SKM-1 (cell line): ENCODE data around the gene IFRD2.

Source experiments
- DNase-seq: peaks from one replicate; lab custom pipeline; 2025; ENCODE audit not compliant: unreplicated experiment; lab: John Stamatoyannopoulos, UW

Gene IFRD2, protein sequence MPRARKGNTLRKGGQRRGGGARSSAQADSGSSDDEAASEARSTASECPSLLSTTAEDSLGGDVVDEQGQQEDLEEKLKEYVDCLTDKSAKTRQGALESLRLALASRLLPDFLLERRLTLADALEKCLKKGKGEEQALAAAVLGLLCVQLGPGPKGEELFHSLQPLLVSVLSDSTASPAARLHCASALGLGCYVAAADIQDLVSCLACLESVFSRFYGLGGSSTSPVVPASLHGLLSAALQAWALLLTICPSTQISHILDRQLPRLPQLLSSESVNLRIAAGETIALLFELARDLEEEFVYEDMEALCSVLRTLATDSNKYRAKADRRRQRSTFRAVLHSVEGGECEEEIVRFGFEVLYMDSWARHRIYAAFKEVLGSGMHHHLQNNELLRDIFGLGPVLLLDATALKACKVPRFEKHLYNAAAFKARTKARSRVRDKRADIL

DNA sequence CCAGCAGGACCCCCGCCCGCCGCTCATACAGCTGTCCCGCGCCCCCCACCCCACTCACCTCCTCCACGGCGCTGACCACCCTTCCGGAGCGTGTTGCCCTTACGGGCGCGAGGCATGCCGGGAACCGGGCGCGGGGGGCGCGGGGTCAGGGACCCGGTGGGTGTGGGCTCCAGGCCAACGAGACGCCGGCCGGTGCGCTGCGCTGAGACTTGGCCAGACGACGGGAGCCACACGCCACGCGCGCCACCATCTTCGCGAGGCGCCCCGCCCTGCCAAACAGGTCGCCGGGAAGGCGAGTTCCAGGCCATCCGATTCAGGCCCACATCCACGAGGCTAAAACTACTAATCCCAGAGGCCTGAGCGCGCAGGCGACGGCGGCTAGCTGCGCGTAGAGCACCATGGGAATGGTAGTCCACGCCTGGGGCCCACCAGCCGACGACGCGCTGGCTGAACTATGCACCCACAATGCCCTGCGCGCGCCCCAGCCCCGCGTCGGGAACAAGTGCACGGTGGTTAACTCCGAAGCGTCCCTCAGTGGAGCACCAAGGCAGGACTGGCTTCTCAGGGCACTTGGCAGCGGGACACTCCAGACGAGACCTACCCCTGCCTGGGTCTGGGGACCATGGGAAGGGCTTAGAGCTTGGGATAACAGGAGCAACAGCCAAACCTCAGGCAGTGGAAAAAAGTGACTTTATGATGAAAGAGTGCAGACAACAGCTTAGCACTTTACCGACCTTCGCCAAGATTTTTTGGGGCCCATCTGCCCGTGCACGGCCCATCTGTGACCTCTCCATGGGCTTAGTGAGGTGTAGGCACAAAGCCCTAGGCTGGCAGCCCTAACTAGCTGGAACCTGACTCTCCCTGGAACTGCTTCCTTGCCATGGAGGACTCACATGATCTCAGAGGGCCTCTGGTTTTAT is at the start of gene IFRD2:
Gene IFRD2, minus strand, starts transcription at position 271 of the 920 bp plus-strand sequence. Its CDS starts 155 bp downstream, at position 116.
- DNase-seq, result peak; percentile 97

DNA sequence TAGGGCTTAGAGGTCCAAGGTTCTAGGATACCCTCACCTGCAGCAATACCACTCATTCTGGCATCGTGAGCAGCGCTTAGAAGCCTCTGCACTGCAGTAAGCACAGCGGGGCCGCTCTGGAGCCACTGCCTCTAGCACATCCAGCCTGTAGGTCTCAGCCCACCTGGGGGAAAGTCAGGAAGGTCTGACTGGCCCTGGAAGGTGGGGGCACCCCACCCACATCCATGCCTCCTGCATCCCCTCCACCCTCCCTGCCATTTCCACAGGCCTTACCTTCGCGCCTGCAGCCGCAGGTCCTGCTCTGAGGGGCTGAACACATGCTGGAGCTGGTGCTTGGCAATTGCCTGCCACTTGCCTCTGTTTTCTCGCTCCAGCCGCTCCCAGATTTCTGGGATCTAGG is 49.3 kb upstream of the IFRD2 start:
- DNase-seq, result no peak

DNA sequence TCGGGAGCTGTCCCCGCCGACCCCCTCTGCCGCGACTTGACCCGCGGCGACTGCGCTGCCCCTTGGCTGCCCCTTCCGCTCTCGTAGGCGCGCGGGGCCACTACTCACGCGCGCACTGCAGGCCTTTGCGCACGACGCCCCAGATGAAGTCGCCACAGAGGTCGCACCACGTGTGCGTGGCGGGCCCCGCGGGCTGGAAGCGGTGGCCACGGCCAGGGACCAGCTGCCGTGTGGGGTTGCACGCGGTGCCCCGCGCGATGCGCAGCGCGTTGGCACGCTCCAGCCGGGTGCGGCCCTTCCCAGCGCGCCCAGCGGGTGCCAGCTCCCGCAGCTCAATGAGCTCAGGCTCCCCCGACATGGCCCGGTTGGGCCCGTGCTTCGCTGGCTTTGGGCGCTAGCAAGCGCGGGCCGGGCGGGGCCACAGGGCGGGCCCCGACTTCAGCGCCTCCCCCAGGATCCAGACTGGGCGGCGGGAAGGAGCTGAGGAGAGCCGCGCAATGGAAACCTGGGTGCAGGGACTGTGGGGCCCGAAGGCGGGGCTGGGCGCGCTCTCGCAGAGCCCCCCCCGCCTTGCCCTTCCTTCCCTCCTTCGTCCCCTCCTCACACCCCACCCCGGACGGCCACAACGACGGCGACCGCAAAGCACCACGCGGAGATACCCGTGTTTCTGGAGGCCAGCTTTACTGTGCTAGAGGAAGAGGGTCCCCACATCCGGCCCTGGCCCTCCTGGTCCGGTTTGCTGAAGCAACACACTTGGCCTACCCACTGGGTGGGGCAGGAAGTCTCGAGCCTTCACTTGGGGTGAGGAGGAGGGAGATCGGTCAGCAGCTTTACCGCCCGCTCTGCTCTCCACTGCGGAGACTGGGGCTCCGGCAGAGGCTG is 48.5 kb upstream of the IFRD2 start, which contains the start of gene RASSF1:
Gene RASSF1, minus strand, starts transcription at position 389 of the 882 bp plus-strand sequence. Its CDS starts 31 bp downstream, at position 358.
- peak; percentile 89 for DNase-seq

DNA sequence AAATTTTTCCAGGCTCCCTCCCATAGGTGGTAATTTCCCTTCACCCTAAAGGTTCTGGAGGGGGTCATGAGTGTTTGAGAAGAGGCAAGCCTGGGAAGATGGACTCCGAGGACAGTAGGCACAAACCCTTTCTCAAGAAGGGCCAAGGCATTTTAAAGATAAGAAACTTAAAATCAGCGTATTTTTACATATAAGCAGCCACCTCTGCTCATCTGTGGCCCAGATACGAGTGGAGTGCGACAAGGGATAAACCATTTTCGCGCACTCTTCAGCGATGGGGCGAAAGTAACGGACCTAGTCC is 47.9 kb upstream of the IFRD2 start:
- no peak for DNase-seq

DNA sequence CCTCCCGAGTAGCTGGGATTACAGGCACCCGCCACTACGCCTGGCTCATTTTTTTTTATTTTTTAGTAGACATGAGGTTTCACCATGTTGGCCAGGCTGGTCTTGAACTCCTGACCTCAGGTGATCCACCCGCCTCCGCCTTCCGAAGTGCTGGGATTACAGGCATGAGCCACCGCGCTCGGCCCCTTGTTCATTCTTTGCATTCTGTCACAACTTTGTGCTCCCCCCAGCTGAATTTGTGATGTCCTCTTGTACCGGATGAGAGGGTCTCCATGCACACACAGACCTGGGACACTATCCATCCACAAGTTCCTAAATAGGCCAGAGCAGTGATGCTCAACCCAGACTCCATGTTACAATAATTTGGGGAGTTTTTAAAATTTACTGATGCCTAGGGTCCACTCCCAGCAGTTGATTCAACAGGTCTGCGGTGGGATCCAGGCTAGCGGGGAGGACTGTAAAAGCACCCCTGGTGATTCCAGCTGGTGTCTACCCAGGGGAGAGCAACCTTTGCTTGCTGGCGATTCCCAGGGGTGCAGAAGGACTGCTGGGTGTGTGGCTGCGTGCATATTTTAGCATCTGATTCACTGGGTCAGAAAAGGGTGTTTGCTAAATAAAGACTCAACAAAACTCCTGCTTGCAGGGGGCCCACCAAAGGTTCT is 47.4 kb upstream of the IFRD2 start:
- DNase-seq, result no peak

DNA sequence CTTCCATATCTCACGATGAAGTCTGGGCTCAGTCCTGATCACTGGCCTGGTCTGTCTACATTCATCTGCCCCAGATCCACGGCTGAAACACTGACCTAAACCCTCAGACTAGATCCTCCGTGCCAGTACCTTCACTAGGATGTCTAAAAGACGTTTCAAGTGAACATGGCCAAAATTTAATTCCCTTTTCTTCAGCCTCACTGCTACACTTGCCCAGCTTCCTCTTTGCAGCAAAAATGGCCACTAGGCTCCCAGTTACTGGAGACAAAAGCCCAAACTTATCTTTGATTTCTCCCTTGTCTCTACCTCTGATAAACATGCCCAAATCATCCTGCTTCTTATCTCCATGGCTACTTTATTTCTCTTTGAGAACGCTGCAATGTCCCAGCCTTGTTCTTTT is 46.7 kb upstream of the IFRD2 start:
- peak; percentile 46 for DNase-seq

DNA sequence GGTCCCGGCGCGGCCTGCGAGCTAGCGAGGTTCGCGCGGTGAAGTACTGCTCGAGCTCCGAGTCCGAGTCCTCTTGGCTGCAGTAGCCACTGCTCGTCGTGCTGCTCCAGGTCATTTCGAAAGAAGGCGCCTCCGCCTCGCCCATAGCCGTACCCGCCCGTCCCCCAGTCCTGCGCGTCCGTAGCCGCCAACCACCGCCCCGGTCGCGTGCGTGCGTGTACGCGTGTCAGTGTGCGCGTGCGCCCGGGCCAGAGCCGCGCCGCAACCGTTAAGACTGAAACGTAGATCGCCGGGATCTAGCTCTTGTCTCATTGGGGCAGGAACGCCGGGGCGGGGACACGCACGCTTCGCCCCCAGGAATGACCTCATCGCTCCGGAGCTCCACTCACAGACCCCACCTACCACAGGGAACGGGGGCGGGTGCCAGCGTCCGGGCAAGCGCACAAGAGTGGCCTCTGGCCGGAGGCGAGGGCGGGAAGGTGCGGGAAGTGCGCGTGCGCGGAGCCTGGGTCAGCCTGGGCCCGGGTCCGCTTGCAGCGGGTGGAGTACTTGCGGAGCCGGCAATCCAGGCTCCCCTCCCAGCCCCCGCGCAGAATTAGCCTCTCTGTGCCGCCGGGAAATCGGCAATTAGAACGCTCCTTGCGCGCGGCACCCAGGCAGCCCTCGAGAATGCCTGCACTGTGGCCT is 45.1 kb upstream of the IFRD2 start:
- peak; percentile 96 for DNase-seq

DNA sequence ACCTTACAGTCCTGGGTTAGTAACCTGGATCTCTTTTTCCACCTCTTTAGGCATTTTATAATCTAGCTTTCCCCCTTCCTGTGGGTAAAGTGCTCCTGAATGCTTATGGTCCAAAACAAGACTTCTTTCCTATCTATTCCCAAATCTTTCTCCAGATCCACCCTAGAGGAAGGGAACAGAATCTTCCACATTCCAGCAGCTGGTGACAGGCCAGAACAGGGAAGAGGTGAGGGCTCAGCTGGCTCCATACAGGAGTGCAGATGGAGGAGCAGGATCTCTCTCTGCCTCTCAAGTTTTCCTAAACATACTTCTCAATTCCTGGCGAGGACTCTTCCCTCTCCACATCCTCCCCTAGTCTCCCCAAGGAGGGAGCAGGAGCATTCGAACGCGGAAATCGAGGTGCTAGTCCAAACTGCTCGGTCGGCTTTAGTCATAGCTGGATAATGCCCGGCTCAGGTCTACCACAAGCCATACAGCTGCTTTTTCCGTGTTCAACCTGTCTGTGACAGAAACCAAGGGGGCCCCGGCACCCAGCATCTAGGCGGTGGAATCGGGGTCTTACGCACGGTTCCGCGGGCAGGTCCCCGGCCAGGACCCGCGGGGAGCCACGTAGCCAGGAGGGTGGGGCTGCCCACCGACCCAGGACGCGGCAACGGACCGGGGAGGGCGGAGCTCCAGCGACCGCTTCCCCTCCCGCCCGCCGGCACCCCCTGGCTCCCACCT is 44.4 kb upstream of the IFRD2 start:
- DNase-seq, result no peak

DNA sequence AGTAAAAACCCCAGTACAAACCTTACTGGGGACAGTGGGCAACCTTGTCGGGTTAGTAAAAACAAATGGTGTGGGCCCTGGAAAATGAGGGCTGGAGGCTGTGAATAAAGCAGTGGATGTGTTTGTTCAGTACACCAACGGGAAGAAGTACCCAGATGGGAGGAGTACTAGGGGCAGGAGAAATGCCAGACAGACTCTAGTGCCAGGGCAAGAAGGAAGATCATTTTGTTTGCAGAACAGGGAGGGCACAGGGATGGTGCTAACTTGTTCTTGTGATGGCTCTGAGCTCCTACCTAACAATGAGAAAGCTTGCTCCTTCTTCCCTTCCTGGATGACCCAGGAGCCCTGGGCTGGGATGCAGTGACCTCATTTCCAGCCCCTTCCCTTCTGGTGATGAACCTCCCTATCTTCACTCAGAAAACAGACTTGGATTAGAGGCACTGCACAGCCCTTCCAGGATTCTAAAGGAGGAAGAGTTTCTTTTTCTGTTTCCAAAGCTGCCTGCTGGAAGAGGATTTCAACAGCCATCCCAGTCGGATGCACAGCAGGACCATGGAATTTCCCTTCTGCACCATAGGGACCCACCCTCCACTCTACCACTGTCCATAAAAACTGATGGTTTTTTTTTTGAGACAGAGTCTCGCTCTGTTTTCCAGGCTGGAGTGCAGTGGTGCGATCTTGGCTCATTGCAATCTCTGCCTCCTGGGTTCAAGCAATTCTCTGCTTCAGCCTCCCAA is 42.3 kb upstream of the IFRD2 start:
- no peak for DNase-seq

DNA sequence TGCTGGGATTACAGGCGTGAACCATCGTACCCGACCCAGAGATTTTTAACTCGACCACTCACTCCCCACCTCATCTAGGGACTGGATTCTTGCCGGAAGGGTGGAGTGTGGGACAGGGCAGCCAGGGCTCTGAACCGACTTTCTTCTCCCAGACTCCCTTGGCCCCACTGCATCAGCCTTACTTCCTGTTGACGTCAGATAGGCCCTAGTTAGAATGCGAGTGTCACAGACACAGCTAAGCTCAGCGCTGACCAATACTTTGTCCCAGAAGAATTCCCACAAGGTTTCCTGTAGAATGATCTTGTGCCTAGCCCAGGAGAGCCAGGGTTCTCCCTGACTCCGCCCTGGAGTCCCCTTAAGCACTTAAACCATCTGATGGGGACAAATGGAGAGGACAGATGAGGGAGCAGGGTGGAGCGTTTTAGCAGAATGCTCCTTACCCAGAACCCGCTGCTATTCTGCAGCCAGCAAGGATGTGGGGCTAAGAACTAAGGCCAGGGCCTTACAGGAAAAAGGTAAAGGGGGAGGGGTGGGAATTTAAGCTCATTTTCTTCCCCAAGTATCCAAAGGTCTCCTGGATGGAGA is 41.6 kb upstream of the IFRD2 start:
- no peak for DNase-seq

DNA sequence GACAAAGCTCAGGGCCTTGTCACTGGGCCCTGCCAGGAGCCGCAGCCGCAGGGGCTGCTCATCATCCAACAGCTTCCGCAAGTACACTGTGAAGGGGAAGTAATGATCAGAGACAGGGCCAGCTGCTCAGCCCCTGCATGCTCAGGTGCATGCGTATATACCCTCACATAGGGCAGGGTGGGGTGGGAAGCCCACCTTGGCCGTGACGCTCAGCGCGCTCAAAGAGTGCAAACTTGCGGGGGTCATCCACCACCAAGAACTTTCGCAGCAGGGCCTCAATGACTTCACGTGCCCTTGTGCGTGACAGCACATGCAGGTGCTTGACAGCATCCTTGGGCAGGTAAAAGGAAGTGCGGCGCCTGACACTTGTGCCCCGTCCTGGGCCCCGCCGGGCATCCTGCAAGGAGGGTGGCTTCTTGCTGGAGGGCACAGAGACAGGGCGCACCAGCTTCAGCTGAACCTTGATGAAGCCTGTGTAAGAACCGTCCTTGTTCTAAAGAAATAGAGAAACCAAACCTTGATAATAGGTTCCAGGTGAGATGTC is 39.2 kb upstream of the IFRD2 start:
- DNase-seq, result no peak

DNA sequence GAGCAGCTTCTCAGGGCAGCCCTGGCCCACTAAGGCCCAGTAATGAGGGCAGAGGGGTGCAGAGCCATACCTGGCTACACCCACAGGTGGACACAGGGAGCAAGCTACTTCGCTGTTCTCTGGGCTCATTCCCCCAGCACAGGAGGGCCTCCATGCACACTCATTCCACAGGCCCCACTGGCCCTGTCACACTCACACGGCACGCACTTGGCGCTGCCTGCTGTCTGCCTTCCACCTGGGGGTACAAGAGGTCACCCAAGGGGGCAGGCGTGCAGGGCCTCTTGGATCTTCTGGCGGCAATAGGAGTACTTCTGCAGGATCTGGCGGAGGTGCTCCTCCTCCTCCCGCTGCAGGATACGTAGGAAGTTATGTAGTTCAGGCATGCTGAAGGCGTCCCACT is 38.1 kb upstream of the IFRD2 start:
- DNase-seq, result no peak

DNA sequence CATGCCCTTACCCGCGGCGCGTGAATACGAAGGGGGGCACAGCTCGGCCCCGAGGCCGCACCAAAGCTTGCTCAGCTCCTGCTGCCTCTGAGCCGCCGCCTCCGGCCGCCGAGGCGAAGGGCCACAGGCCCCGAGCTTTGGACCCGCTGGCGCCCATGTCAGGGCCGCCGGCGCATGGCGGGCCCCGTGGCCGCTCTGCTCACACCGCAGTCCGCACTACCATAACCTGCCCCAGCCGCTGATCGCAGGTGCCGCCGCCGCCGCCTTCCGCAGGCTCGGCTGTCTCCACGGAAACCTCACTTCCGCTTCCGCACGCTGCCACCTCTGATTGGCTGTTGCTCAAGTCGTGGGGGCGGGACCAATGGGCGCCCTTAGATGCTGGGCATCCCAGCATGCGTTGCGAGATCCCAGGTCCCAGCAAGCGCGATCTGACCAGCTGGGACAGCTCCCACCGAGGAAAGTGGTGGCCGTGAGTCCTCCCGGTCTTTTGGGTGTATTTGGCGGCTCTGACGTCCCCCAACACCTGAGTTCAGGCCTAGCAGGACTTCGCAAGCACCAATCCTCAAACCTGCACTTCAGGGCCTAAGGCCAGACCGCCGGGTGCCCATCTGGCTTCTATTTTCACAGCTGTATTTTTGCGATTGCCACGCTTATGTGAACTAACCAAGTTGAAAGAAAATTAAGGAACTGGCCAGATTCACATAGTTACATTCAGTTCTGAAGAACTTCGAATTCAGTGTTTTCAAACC is 35.9 kb upstream of the IFRD2 start, which contains the start of gene TUSC2:
Gene TUSC2, minus strand, starts transcription at position 281 of the 749 bp plus-strand sequence. Its CDS starts 124 bp downstream, at position 157.
- DNase-seq, result peak; percentile 92

DNA sequence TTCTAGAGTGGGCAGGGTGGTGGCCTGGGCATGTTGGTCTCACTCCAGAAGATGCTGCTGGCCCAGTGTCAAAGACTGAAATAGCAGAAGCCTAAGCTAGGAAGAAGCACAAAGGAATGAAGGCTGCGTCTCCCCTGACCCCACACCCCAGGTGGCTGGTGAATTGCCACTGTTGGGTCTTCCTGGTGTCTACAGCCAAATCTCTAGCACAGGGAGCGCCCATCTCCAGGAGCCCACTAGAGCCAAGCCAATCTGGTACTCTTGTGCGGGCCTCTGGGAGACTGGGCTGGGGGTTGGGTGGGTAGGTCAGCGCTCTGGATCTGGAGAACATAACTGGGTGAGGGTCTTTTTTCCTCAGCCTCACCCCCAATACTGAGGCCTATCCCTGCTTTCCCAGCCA is 34.9 kb upstream of the IFRD2 start:
- DNase-seq, result no peak

DNA sequence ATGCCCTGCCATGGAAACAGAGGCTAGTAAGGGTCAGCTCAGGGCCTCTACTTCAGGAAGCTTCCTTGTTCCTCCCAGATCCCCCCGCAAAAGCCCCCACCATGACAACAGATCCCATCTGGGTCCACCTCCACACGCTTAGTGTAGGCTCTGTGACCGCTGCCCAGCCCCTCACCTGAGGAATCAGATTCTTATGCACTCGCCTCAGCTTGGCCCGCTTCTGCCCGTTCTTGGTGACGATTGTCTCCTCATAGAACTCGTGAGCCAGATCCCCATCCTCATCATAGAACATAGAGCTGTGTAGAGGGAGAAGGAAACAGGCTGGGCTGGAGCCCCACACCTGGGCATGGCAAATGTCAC is 33.9 kb upstream of the IFRD2 start:
- DNase-seq, result no peak

DNA sequence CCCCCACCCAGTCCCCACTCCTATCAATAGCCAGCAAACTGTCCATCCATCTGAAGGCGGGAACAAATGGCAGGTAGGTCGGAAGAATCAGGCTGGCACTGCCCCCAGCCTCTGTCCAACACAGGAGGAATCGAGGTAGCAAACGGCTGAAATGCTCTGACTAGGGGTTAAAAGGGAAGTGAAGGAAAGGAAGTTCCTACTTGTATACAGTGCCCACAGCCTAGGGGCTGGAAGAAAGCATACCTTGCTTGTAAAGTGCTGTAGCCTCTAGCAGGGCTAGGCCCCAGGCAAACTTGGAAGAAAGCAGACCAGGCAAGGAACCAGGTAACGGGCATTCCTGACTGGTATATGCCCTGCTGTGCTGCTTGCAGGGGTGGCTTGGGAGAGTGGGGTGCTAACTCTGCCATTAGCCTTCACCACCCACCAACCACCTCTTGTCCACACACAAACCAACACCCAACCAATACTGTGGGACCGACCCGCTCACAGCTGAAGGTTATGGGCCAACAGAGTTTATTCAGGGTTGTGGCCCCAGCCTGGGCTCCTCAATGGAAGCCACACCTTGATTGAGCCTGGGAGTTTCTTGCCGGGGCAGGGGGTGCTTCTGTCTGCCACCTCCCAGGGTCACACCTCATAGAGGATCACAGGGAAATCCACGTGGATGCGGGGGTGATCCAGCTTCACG is 33.4 kb upstream of the IFRD2 start:
- DNase-seq, result no peak

DNA sequence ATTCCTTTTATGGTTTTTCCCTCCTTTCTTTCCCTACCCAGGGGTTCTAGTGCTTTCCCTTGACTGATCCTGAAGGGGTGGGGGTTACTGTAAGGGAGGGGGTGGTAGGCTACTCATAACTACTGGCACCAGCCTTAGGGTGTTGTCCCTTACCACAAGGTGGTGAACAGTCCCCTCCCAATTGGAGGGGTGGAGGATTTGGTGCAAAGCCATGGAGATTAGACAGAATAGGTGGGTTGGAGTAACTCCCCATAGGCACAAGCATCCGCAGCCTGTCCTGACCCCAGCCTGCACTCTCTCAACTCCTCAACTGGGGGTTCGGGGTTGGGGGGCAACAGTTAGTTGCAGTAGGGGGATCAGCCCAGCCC is 32.9 kb upstream of the IFRD2 start:
- no peak for DNase-seq
